K562 (cell line): ENCODE results near the gene LSR. TPM values are rescaled to one million over a fixed set of nuclear protein-coding genes. Genes with fewer than 3 reads are reported as not detected.
A peak's percentile ranks its signal among the peaks of the same experiment; 100 is the strongest.

Experiments
- BCL6 ChIP-seq: fragments of 250-450 bp; sonication (Bioruptor Pico); IDR thresholded peaks from 2 replicates; pipeline ENCODE4 v1.4.0; 2020
- BDP1 ChIP-seq: IDR thresholded peaks from 3 replicates; pipeline ENCODE4 v1.6.1; 2011; ENCODE audit not compliant: insufficient read length, insufficient read depth
- BMI1 ChIP-seq: fragments of 150-350 bp; IDR thresholded peaks from 2 replicates; pipeline ENCODE4 v1.6.1; 2014; ENCODE audit warnings: low read length
- CBFA2T2 ChIP-seq: fragments of 450-650 bp; conservative IDR thresholded peaks from 2 replicates; pipeline ENCODE4 v1.6.1; 2017; ENCODE audit warnings: mild to moderate bottlenecking
- CHD1 ChIP-seq: fragments of 200-600 bp; sonication (generic); IDR thresholded peaks from one replicate; pipeline ENCODE4 v1.6.1; 2012; ENCODE audit warnings: mild to moderate bottlenecking, moderate library complexity, low read length, inconsistent platforms
- GABPA ChIP-seq: fragments of 200-800 bp; sonication (Bioruptor generic); conservative IDR thresholded peaks from 2 replicates; pipeline ENCODE4 v1.6.1; 2016; ENCODE audit warnings: low read depth, missing genetic modification characterization, missing compliant biosample characterization
- KDM2B ChIP-seq: fragments of 250-450 bp; sonication (Bioruptor Pico); IDR thresholded peaks from 2 replicates; pipeline ENCODE4 v1.8.0; 2021; ENCODE audit warnings: mild to moderate bottlenecking, moderate library complexity
- LARP7 ChIP-seq: fragments of 450-650 bp; IDR thresholded peaks from 2 replicates; pipeline ENCODE4 v1.6.1; 2016
- LCOR ChIP-seq: sonication (generic); formaldehyde crosslinking; IDR thresholded peaks from 2 replicates; pipeline ENCODE4 v1.8.0; 2022; ENCODE audit warnings: mild to moderate bottlenecking, missing genetic modification reagents
- MEF2D ChIP-seq: conservative IDR thresholded peaks from 2 replicates; pipeline ENCODE4 v1.6.1; 2016; ENCODE audit warnings: low read depth, missing genetic modification characterization, missing compliant biosample characterization
- MTA3 ChIP-seq: fragments of 450-650 bp; formaldehyde crosslinking; IDR thresholded peaks from 2 replicates; pipeline ENCODE4 v1.6.1; 2017; ENCODE audit warnings: mild to moderate bottlenecking, borderline replicate concordance
- NONO ChIP-seq, 2 experiments: fragments of 200-400 bp in 1 of 2; fragments of 450-650 bp in 1 of 2; formaldehyde crosslinking in 1 of 2; IDR thresholded peaks; 2 replicates each; pipeline ENCODE4 v1.6.1; 2017; ENCODE audit warnings: low read depth in 2 of 2, mild to moderate bottlenecking in 2 of 2, moderate library complexity in 2 of 2, low read length in 1 of 2
- NR3C1 ChIP-seq: sonication (generic); formaldehyde crosslinking; IDR thresholded peaks from 2 replicates; pipeline ENCODE4 v1.8.1; 2022; ENCODE audit warnings: missing genetic modification reagents
- POLR2H ChIP-seq: IDR thresholded peaks from 2 replicates; pipeline ENCODE4 v1.6.1; 2016; ENCODE audit warnings: missing genetic modification characterization, low read depth, mild to moderate bottlenecking, control low read depth, missing compliant biosample characterization, moderate library complexity
- PTBP1 ChIP-seq: fragments of 200-400 bp; formaldehyde crosslinking; IDR thresholded peaks from 2 replicates; pipeline ENCODE4 v1.6.1; 2017; ENCODE audit warnings: low read depth, low read length
- RB1 ChIP-seq: fragments of 450-650 bp; IDR thresholded peaks from 2 replicates; pipeline ENCODE4 v1.6.1; 2017; ENCODE audit warnings: low read depth, mild to moderate bottlenecking
- RBM39 ChIP-seq: fragments of 200-400 bp; formaldehyde crosslinking; optimal IDR thresholded peaks from 2 replicates; pipeline ENCODE3; 2018; ENCODE audit warnings: low read depth, low read length
- SIN3B ChIP-seq: fragments of 450-650 bp; IDR thresholded peaks from 2 replicates; pipeline ENCODE4 v1.6.1; 2017; ENCODE audit warnings: low read depth, mild to moderate bottlenecking, moderate library complexity
- SMAD1 ChIP-seq: fragments of 150-350 bp; IDR thresholded peaks from 2 replicates; pipeline ENCODE4 v1.6.1; 2014; ENCODE audit warnings: low read length, low read depth; ENCODE audit not compliant: partially characterized antibody
- SP1 ChIP-seq: sonication (generic); formaldehyde crosslinking; IDR thresholded peaks from 2 replicates; pipeline ENCODE4 v1.8.1; 2022; ENCODE audit warnings: mild to moderate bottlenecking, missing genetic modification reagents
- TBP ChIP-seq: optimal IDR thresholded peaks from 2 replicates; pipeline ENCODE3; 2011; ENCODE audit warnings: low read depth, low read length, improper control_type of control experiment
- TCF7 ChIP-seq: sonication (generic); IDR thresholded peaks from 2 replicates; pipeline ENCODE4 v1.6.1; 2016; ENCODE audit warnings: antibody characterized with exemption, borderline replicate concordance
- TGIF2 ChIP-seq: sonication (generic); formaldehyde crosslinking; IDR thresholded peaks from 2 replicates; pipeline ENCODE4 v1.8.1; 2022; ENCODE audit warnings: mild to moderate bottlenecking, missing genetic modification reagents, moderate library complexity
- U2AF2 ChIP-seq: fragments of 200-400 bp; formaldehyde crosslinking; optimal IDR thresholded peaks from 2 replicates; pipeline ENCODE3; 2017; ENCODE audit warnings: low read depth, mild to moderate bottlenecking, low read length
- ZBED1 ChIP-seq: IDR thresholded peaks from 2 replicates; pipeline ENCODE4 v1.6.1; 2014
- ZNF354B ChIP-seq: fragments of 250-450 bp; sonication (Bioruptor Pico); IDR thresholded peaks from 2 replicates; pipeline ENCODE4 v1.4.0; 2020
- ZNF408 ChIP-seq: fragments of 250-450 bp; sonication (Bioruptor Pico); IDR thresholded peaks from 2 replicates; pipeline ENCODE4 v1.4.0; 2020; ENCODE audit warnings: low read depth, mild to moderate bottlenecking, moderate library complexity
- ZNF445 ChIP-seq: fragments of 250-450 bp; sonication (Bioruptor Pico); IDR thresholded peaks from 2 replicates; pipeline ENCODE4 v1.4.0; 2020; ENCODE audit warnings: low read depth, mild to moderate bottlenecking, moderate library complexity
- ZNF785 ChIP-seq: fragments of 250-450 bp; sonication (Bioruptor Pico); IDR thresholded peaks from 2 replicates; pipeline ENCODE4 v1.4.0; 2020; ENCODE audit warnings: mild to moderate bottlenecking
- ZNF830 ChIP-seq: fragments of 250-450 bp; sonication (Bioruptor Pico); IDR thresholded peaks from 2 replicates; pipeline ENCODE4 v1.5.0; 2021; ENCODE audit warnings: mild to moderate bottlenecking
- polyA plus RNA-seq, 8 experiments: library from polyadenylated mRNA; depleted of rRNA in 4 of 8; stranded (reverse) in 5 of 8; unstranded in 3 of 8; fragments of >200 nt; fragmentation: Nextera tagmentation in 2 of 8; fragmentation: Illumina TruSeq in 1 of 8; extraction: Ambion mirVana in 2 of 8; extraction: Trizol in 1 of 8; gene quantifications; 2 replicates each; pipeline versions ENCODE4 v1.2.1 to v1.2.3, GENCODE V29; 2011 to 2014; ENCODE audit warnings: inconsistent platforms in 1 of 8, missing spikeins in 1 of 8
- total RNA-seq, 7 experiments: library from RNA; depleted of rRNA in 6 of 7; stranded (reverse); fragments of >200 nt in 6 of 7; fragmentation: Illumina TruSeq in 2 of 7; extraction: Trizol in 2 of 7; gene quantifications; 2 replicates each; pipeline versions ENCODE4 v1.2.1 to v1.2.3, GENCODE V29; 2011 to 2021; ENCODE audit warnings: low replicate concordance in 1 of 7
- TF ChIP-seq, protein P1 (sequence below): fragments of 450-650 bp; formaldehyde crosslinking; IDR thresholded peaks from 2 replicates; pipeline ENCODE4 v1.4.0; 2022; ENCODE audit warnings: missing genetic modification characterization
- TF ChIP-seq, protein P2 (sequence below): fragments of 200-800 bp; sonication (Bioruptor generic); IDR thresholded peaks from 2 replicates; pipeline ENCODE4 v1.6.1; 2017; ENCODE audit warnings: missing genetic modification characterization, missing compliant biosample characterization

LSR gene
- total and polyA plus RNA-seq, 9 of the 15 experiments (the other 6 are each of a cell fraction or from before 2014, with no cell fraction given): 0.44 to 87.9 (median 28.0) TPM

DNA sequence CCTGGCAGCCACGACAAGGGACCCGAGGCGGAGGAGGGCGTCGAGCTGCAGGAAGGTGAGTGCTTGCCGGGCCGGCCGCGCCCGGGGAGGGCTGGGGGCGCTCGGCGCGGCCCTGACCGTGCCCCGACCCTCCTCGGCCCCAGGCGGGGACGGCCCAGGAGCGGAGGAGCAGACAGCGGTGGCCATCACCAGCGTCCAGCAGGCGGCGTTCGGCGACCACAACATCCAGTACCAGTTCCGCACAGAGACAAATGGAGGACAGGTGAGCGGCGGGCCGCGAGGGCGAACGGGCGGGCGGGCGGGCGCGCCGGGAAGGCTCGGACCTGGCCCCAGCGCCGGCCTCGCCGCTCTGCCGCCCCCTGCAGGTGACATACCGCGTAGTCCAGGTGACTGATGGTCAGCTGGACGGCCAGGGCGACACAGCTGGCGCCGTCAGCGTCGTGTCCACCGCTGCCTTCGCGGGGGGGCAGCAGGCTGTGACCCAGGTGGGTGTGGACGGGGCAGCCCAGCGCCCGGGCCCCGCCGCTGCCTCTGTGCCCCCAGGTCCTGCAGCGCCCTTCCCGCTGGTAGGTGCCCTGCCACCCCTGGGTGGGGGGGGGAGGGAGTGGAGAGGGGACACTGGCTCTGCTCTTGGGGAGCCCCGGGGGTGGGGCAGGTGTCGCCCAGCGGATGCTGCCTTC is 20.8 kb downstream of the LSR start (continued):
- TF ChIP-seq MTA3 (peak; percentile 63; the same call in 1 of the 2 replicates), GABPA (tag) (no peak), RBM39 (no peak), TBP (peak; percentile 61), NONO (IDR thresholded peaks at IDR 0.05; ENCODE audit: low read depth in 2 of 2, low read length in 1 of 2) (no peak; a peak in 2 of 4 replicates), POLR2H (tag) (no peak), ZNF445 (no peak), CHD1 (no peak), LARP7 (no peak), SP1 (CRISPR knock-in tag) (no peak), MEF2D (no peak), KDM2B (CRISPR knock-in tag) (no peak), ZBED1 (0 out of 2 replicates have a peak, but pooled peaks have one; percentile 30), SIN3B (no peak), ZNF830 (CRISPR knock-in tag) (no peak), NR3C1 (CRISPR knock-in tag) (no peak), TCF7 (no peak), ZNF785 (no peak), TGIF2 (peak; percentile 65; the same call in 1 of the 2 replicates), PTBP1 (no peak), ZNF354B (CRISPR knock-in tag) (no peak), LCOR (no peak), SMAD1 (no peak), U2AF2 (no peak), BCL6 (no peak), BDP1 (no peak), ZNF408 (no peak), CBFA2T2 (no peak; the same call in 1 of the 2 replicates), BMI1 (no peak), RB1 (peak; percentile 57)
- TF ChIP-seq, protein P1, sequence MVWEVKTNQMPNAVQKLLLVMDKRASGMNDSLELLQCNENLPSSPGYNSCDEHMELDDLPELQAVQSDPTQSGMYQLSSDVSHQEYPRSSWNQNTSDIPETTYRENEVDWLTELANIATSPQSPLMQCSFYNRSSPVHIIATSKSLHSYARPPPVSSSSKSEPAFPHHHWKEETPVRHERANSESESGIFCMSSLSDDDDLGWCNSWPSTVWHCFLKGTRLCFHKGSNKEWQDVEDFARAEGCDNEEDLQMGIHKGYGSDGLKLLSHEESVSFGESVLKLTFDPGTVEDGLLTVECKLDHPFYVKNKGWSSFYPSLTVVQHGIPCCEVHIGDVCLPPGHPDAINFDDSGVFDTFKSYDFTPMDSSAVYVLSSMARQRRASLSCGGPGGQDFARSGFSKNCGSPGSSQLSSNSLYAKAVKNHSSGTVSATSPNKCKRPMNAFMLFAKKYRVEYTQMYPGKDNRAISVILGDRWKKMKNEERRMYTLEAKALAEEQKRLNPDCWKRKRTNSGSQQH (CRISPR knock-in tag): no peak
- TF ChIP-seq, protein P2, sequence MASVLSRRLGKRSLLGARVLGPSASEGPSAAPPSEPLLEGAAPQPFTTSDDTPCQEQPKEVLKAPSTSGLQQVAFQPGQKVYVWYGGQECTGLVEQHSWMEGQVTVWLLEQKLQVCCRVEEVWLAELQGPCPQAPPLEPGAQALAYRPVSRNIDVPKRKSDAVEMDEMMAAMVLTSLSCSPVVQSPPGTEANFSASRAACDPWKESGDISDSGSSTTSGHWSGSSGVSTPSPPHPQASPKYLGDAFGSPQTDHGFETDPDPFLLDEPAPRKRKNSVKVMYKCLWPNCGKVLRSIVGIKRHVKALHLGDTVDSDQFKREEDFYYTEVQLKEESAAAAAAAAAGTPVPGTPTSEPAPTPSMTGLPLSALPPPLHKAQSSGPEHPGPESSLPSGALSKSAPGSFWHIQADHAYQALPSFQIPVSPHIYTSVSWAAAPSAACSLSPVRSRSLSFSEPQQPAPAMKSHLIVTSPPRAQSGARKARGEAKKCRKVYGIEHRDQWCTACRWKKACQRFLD (CRISPR knock-in tag): no peak; the same call in 1 of the 2 replicates
